Pancreas (tissue), 10 donors: Measurements from ENCODE around the gene COL4A1. TPM values are rescaled to one million over a fixed set of nuclear protein-coding genes. Genes with fewer than 3 reads are reported as not detected.

Experiments used
- ATAC-seq, 4 donors: fragments of 200-7000 bp; cut with Tn5 transposase; one replicate each; pipeline versions ENCODE4 v1.8.0 to v1.9.1; 2020; ENCODE audit warnings: mild to moderate bottlenecking in 4 of 4, moderate library complexity in 4 of 4
- DNase-seq, 6 donors: peaks; one replicate each; pipeline ENCODE4 v3.0.0-alpha.2; 2020
- FAIRE-seq: peaks from 2 replicates; lab custom pipeline; 2012; peaks lifted over from hg19 to GRCh38; lab: Jason Lieb, UNC
- H3K27ac ChIP-seq, 4 donors: fragments of 200-600 bp; sonication (generic); 1 replicate in 3 of 4; 2 replicates in 1 of 4; pipeline versions ENCODE4 v1.5.0 to v1.8.0; 2020
- H3K27me3 ChIP-seq, 4 donors: fragments of 200-600 bp; one replicate each; pipeline ENCODE4 v1.8.0; 2021
- H3K36me3 ChIP-seq, 3 donors: fragments of 200-600 bp; sonication (generic) in 1 of 3; one replicate each; pipeline versions ENCODE4 v1.5.0 to v1.8.0; 2020 to 2021
- H3K4me1 ChIP-seq, 3 donors: fragments of 200-600 bp; one replicate each; pipeline ENCODE4 v1.8.0; 2021
- H3K4me3 ChIP-seq, 4 donors: fragments of 200-600 bp; sonication (generic) in 2 of 4; one replicate each; pipeline versions ENCODE4 v1.5.0 to v1.8.0; 2020 to 2021
- H3K9me3 ChIP-seq, 4 donors: fragments of 200-600 bp; one replicate each; pipeline ENCODE4 v1.8.0; 2021
- CTCF ChIP-seq, 4 donors: fragments of 200-600 bp; sonication (generic) in 3 of 4; IDR thresholded peaks; one replicate each; pipeline versions ENCODE4 v1.5.0 to v1.8.0; 2021; ENCODE audit warnings: antibody characterized with exemption in 4 of 4
- WGBS, 2 donors: extraction: QIAGEN DNeasy Blood & Tissue Kit; methylation state at CpG; one replicate each; pipeline ENCODE4 v1.1.7; 2013; 5-methylcytosine and 5-hydroxymethylcytosine counted together
- intact Hi-C, 3 donors: fragments of 100-400 bp; cut with DNase I; formaldehyde crosslinking; loops; one replicate each; pipeline versions ENCODE4 v1.11.1 to v1.14.2; 2022
- polyA plus RNA-seq, 2 donors: library from polyadenylated mRNA; stranded (reverse); fragments of 200-250 nt; gene quantifications; one replicate each; pipeline ENCODE4 v1.2.3, GENCODE V29; 2013
- total RNA-seq, 6 donors: library from RNA; stranded (reverse); fragmentation: NEBNext Ultra II Directional in 4 of 6; extraction: Animal tissue kit (Norgen Biotek cat#: 25700) in 4 of 6; gene quantifications; one replicate each; pipeline versions ENCODE4 v1.2.1 to v1.2.4, GENCODE V29; 2021 to 2023
- donor health status: healthy with polysubstance abuse.
- donor health status: DM: no; HTN: no; CAD: no; lungs with moderate emphysema.
- donor health status: DM: no; HTN: no; CAD: no.
- donor health status: control.
- donor health status: control.
- donor health status: Bipolar disorder and iron deficiency.
- donor health status: DM: yes; HTN: yes; CAD: no.
- donor health status: DM: no; HTN: no; CAD: no.
- donor health status: DM: no; HTN: no; CAD: no.
- donor health status: DM: yes; HTN: yes; CAD: no.

COL4A1 gene
- total and polyA plus RNA-seq, 8 donors = 20.7 to 167 (median 35.6) TPM

- Histone ChIP-seq H3K4me1 (peaks cover 0 to 10% (median 0%) of the 10 kb centered on the region in 3 donors), H3K4me3 (no peak overlapping the region), H3K36me3 (peaks cover 0 to 6% (median 0%) of the 10 kb centered on the region in 3 donors), H3K27me3 (no peaks in the 10 kb centered on the region), H3K27ac (peak overlapping the region in 1 of 4 donors; percentile 15), H3K9me3 (no peaks in the 10 kb centered on the region)
- no peak for FAIRE-seq
- intact Hi-C loops = no loop called here
- 62 to 78% methylated on average over 10 of the region's 10 CpGs for WGBS, 2 donors
- no peak for TF ChIP-seq CTCF (IDR thresholded peaks at IDR 0.05)
- peak in 2 of 4 donors; percentile 59 to 65 for ATAC-seq
- no peak for DNase-seq
Observed at GRCh38 chr13:110161112-110161882, 145.7 kb downstream of the COL4A1 start.

GRCh38 chr13:110158226-110158625, 148.7 kb downstream of the COL4A1 start:
- H3K27me3 ChIP-seq = no peaks in the 10 kb centered on the region
- H3K4me3 ChIP-seq = no peak overlapping the region
- intact Hi-C loops = no loop called here
- H3K27ac ChIP-seq = no peak overlapping the region
- peaks cover 0 to 10% (median 0%) of the 10 kb centered on the region in 3 donors for H3K4me1 ChIP-seq
- FAIRE-seq (no peak), ATAC-seq (peak in 2 of 4 donors; percentile 24 to 34), DNase-seq (no peak)
- no peaks in the 10 kb centered on the region for H3K9me3 ChIP-seq
- H3K36me3 ChIP-seq = peaks cover 0 to 6% (median 0%) of the 10 kb centered on the region in 3 donors
- TF ChIP-seq CTCF (IDR thresholded peaks at IDR 0.05) = no peak
- 23 to 25% methylated on average over 2 of the region's 2 CpGs for whole genome bisulfite sequencing, 2 donors

GRCh38 chr13:110157718-110158117, 149.2 kb downstream of the COL4A1 start:
- intact Hi-C loops = no loop called here
- no peaks in the 10 kb centered on the region for H3K9me3 ChIP-seq
- ATAC-seq (peak; percentile 17 to 74 (median 66)), DNase-seq (no peak), FAIRE-seq (no peak)
- H3K27me3 ChIP-seq = no peaks in the 10 kb centered on the region
- no peak overlapping the region for H3K4me3 ChIP-seq
- H3K27ac ChIP-seq = no peak overlapping the region
- TF ChIP-seq CTCF (IDR thresholded peaks at IDR 0.05) = no peak
- H3K4me1 ChIP-seq = peaks cover 0 to 10% (median 0%) of the 10 kb centered on the region in 3 donors
- WGBS, 2 donors = 29 to 51% methylated on average over 1 of the region's 1 CpG
- H3K36me3 ChIP-seq = peaks cover 0 to 6% (median 0%) of the 10 kb centered on the region in 3 donors

- ATAC-seq (no peak), FAIRE-seq (no peak), DNase-seq (no peak)
- TF ChIP-seq CTCF (IDR thresholded peaks at IDR 0.05) = no peak
- Histone ChIP-seq H3K9me3 (no peaks in the 10 kb centered on the region), H3K4me3 (no peak overlapping the region), H3K27me3 (no peaks in the 10 kb centered on the region), H3K36me3 (peaks cover 0 to 7% (median 0%) of the 10 kb centered on the region in 3 donors), H3K4me1 (peaks cover 0 to 10% (median 0%) of the 10 kb centered on the region in 3 donors), H3K27ac (no peak overlapping the region)
- WGBS, 2 donors = 61 to 66% methylated on average over 5 of the region's 5 CpGs
- intact Hi-C loops = no loop called here
Observed at GRCh38 chr13:110156301-110157049, 150.5 kb downstream of the COL4A1 start.
